GM21529 (cell line): ENCODE results near the gene STC2.

Experiments
- ATAC-seq: cut with Tn5 transposase; IDR thresholded peaks from one replicate; pipeline ENCODE4 v1.9.1; 2021; ENCODE audit not compliant: unreplicated experiment

STC2 gene

GRCh38 chr5:173314166-173314952 lies 13.9 kb downstream of the STC2 start:
- ATAC-seq, result no peak

- no peak for ATAC-seq
These were observed 14.8 kb downstream of the STC2 start for GRCh38 chr5:173313351-173313801.

GRCh38 chr5:173312821-173313220 lies 15.4 kb downstream of the STC2 start:
- no peak for ATAC-seq

GRCh38 chr5:173311818-173312585 lies 16.2 kb downstream of the STC2 start:
- ATAC-seq, result no peak

GRCh38 chr5:173310861-173311785 lies 17.1 kb downstream of the STC2 start:
- ATAC-seq, result no peak

GRCh38 chr5:173310218-173310769 lies 17.9 kb downstream of the STC2 start:
- ATAC-seq, result no peak

- ATAC-seq, result no peak
These were observed 18.5 kb downstream of the STC2 start for GRCh38 chr5:173309731-173310130.

GRCh38 chr5:173308226-173308625 lies 20.0 kb downstream of the STC2 start:
- no peak for ATAC-seq

GRCh38 chr5:173307695-173308094 lies 20.5 kb downstream of the STC2 start:
- ATAC-seq, result no peak

GRCh38 chr5:173306695-173307094 lies 21.5 kb downstream of the STC2 start:
- ATAC-seq, result no peak

GRCh38 chr5:173304591-173304988 lies 23.6 kb downstream of the STC2 start:
- ATAC-seq, result no peak

- no peak for ATAC-seq
These were observed 24.2 kb downstream of the STC2 start for GRCh38 chr5:173303878-173304590.

GRCh38 chr5:173302546-173303155 lies 25.6 kb downstream of the STC2 start:
- no peak for ATAC-seq

GRCh38 chr5:173301695-173302545 lies 26.3 kb downstream of the STC2 start:
- ATAC-seq, result no peak

GRCh38 chr5:173300389-173301047 lies 27.7 kb downstream of the STC2 start:
- no peak for ATAC-seq

GRCh38 chr5:173299820-173300219 lies 28.4 kb downstream of the STC2 start:
- ATAC-seq, result no peak

- no peak for ATAC-seq
These were observed 29.8 kb downstream of the STC2 start for GRCh38 chr5:173298213-173298926.

- ATAC-seq, result no peak
These were observed 30.4 kb downstream of the STC2 start for GRCh38 chr5:173297813-173298212.
